ENCODE results near the gene KRTAP4-8. TPM values are rescaled to one million over a fixed set of nuclear protein-coding genes. Genes with fewer than 3 reads are reported as not detected.
"Not testable (repeated sequence)": the region's sequence is repeated elsewhere in the genome, so short reads cannot be mapped to it uniquely, and the experiment has no call there.

The KRTAP4-8 gene
- total RNA-seq, 6 experiments from 2014 or later, result not detected

DNA sequence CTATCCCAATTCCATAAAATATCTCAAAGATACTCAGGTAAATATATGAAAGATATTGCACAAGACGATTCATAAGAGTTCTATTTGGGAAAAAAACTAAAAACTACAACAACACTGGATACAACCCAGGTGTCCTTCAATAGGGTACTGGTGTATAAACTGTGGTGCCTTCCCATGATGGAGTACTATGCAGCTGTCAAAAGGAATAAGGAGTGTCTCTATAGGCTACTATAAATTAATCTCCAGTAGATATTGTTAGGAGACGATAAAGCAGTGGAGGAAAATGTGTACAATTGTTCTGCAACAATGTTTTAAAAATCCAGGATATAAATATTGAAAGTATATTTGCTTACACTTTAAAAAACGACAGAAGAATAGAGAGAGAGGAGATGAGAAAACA is 28.5 kb upstream of the KRTAP4-8 start:
- intact Hi-C loops (cut with DNase I), result no loop called here

DNA sequence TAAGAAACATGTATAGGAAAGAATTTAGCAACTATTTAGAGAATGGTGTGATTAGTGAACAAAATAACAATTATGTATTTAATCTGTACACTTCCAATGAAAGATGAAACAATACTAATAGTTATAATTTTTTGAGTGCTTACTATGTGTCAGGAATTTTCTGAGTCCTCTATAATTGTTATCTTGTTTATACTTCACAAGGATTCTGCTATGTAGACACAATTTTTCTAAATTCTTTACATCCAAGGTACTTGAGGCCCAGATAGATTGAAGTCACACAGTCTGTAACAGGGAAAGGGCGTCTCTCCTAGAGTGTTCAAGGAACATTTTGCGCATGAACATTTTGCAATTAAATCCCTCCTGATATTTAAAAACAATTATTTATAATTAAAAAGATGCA is 27.1 kb upstream of the KRTAP4-8 start:
- TF ChIP-seq, protein P1, sequence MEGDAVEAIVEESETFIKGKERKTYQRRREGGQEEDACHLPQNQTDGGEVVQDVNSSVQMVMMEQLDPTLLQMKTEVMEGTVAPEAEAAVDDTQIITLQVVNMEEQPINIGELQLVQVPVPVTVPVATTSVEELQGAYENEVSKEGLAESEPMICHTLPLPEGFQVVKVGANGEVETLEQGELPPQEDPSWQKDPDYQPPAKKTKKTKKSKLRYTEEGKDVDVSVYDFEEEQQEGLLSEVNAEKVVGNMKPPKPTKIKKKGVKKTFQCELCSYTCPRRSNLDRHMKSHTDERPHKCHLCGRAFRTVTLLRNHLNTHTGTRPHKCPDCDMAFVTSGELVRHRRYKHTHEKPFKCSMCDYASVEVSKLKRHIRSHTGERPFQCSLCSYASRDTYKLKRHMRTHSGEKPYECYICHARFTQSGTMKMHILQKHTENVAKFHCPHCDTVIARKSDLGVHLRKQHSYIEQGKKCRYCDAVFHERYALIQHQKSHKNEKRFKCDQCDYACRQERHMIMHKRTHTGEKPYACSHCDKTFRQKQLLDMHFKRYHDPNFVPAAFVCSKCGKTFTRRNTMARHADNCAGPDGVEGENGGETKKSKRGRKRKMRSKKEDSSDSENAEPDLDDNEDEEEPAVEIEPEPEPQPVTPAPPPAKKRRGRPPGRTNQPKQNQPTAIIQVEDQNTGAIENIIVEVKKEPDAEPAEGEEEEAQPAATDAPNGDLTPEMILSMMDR (IDR thresholded peaks at IDR 0.05), result no peak
- TF ChIP-seq POLR2A (IDR thresholded peaks at IDR 0.05), result no peak
- no peak overlapping the region for H3K27ac ChIP-seq
- ATAC-seq (no peak), DNase-seq (no peak)
- no peaks in the 10 kb centered on the region for H3K36me3 ChIP-seq
- H3K4me1 ChIP-seq, result no peaks in the 10 kb centered on the region
- no peak overlapping the region for H3K4me3 ChIP-seq
- 58% methylated on average over 2 of the region's 2 CpGs for WGBS (ENCODE audit: insufficient coverage, low coverage, low lambda C conversion rate, missing lambda C conversion rate)
- intact Hi-C loops (cut with DNase I), result no loop called here
- no peaks in the 10 kb centered on the region for H3K27me3 ChIP-seq
- H3K9me3 ChIP-seq, result no peaks in the 10 kb centered on the region

More for the DNA sequence above, 28.5 kb upstream of the KRTAP4-8 start:
- H3K4me3 ChIP-seq, result no peak overlapping the region
- WGBS (ENCODE audit: insufficient coverage, low coverage, low lambda C conversion rate, missing lambda C conversion rate), result 51% methylated on average over 3 of the region's 3 CpGs
- no peak for DNase-seq
- no peak for ATAC-seq
- no peaks in the 10 kb centered on the region for H3K4me1 ChIP-seq
- no peaks in the 10 kb centered on the region for H3K36me3 ChIP-seq
- H3K27ac ChIP-seq, result no peak overlapping the region
- no peaks in the 10 kb centered on the region for H3K27me3 ChIP-seq
- no peak for TF ChIP-seq POLR2A (IDR thresholded peaks at IDR 0.05)
- TF ChIP-seq, protein P1 (IDR thresholded peaks at IDR 0.05), result no peak
- H3K9me3 ChIP-seq, result no peaks in the 10 kb centered on the region

DNA sequence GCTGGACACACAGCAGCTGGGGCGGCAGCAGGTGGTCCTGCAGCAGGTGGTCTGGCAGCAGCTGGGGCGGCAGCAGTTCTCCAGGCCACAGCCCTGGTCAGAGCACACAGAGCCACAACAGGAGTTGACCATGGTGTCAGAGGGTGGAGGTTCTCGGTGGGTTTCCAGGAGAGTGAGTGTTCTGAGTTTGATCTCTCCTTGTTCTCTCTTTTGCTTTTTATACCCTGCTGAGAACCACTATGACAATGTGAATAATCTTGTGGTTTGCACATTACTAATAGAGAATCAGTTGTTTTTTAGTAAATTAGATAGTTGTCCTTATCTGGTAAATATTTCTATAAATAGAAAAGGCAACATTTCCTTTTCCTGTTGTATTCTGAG is 26.0 kb upstream of the KRTAP4-8 start, which contains the start of gene KRTAP4-12:
Gene KRTAP4-12, minus strand, starts transcription at position 192 of the 381 bp plus-strand sequence. Its CDS starts 60 bp downstream, at position 132.
- ATAC-seq; H3K36me3 ChIP-seq; H3K9me3 ChIP-seq; intact Hi-C loops (cut with DNase I); DNase-seq; H3K27me3 ChIP-seq; H3K4me1 ChIP-seq; H3K27ac ChIP-seq; H3K4me3 ChIP-seq: not testable (repeated sequence)
- WGBS (ENCODE audit: insufficient coverage, low coverage, low lambda C conversion rate, missing lambda C conversion rate), result 48% methylated on average over 3 of the region's 3 CpGs

DNA sequence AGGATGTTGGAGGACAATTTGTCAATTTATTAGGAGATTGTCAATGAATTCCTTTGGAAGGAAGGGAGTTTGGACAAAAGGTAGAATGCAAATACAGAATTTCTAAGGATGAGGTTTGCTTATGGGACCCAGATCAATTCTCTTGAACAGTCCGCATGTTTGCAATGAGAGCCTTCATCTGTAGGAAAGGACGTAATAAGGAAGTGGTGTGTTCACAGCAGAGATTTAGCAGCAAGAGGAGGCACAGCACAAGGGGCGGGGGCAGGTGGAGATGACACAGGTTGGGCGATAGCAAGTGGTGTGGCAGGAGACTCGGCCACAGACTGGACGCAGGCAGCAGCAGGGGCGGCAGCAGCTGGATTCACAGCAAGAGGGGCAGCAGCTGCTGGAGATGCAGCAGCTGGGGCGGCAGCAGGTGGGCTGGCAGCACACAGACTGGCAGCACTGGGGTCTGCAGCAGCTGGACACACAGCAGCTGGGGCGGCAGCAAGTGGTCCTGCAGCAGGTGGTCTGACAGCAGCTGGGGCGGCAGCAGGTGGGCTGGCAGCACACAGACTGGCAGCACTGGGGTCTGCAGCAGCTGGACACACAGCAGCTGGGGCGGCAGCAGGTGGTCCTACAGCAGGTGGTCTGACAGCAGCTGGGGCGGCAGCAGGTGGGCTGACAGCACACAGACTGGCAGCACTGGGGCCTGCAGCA is 25.5 kb upstream of the KRTAP4-8 start:
- H3K9me3 ChIP-seq; intact Hi-C loops (cut with DNase I); H3K27me3 ChIP-seq; H3K4me1 ChIP-seq; H3K4me3 ChIP-seq; ATAC-seq; H3K27ac ChIP-seq; H3K36me3 ChIP-seq; DNase-seq: not testable (repeated sequence)
- 73% methylated on average over 5 of the region's 12 CpGs for WGBS (ENCODE audit: insufficient coverage, low coverage, low lambda C conversion rate, missing lambda C conversion rate)

DNA sequence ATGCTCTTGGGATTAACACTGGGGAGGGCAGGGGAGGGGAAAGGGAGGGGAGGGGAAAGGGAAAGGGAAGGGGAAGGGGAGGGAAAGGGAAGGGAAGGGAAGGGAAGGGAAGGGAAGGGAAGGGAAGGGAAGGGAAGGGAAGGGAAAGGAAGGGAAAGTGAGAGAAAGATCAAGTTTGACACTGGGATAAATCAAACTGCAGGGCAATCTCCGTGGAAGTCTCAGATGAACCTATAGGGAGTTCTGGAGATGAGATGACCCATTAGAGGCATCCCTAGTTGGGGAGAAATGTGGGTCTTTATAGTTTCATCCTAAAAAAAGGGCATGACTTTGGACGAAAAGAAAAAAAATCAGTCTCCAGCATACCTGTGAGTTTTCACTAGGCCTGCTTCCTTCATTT is 23.8 kb upstream of the KRTAP4-8 start:
- H3K27ac ChIP-seq, result no peak overlapping the region
- no peak for ATAC-seq
- WGBS (ENCODE audit: insufficient coverage, low coverage, low lambda C conversion rate, missing lambda C conversion rate), result 50% methylated on average over 1 of the region's 2 CpGs

DNA sequence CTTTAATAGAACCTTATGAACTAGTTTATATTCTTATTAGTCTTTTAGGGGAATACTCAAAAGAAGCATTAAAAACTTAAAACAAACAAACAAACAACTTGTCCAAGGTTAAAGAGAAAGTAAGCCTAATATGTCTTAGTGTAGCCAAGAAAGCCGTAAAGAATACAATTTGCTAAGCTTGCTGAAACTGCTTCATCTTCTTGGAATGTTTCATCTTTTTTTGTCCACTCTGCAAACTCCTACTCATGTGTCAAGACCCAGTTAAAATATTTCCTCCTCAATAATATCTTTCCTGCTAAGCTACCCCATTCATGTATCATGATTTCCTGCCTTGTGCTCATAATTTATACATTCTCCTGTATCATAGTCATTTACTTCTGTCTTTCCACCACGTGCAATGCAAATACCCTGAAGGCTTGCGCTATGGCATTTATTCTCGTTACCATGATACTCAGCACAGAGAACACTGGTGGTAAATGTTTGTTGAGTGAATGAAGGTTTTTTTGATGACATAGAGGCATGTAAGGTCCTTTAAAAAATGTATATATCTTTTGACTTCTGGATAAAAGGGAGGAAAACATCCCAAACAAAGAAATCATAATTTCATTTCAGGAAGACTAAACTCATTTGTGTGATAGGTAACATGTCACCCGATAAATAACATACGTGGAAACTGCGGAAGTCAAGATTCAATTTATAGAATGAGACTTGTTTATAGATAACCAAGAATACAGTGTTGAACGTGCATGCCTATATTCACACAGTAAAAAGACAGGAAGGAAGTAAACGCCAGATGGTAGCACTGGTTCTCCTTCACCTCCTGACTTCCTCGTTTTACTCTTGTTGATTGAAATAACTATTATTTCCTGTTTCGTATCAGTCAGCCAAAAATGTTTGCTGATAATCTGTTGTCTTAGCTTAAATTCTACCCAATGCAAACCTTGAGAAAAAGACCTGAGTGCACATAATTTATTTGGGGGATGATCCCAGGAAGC is 22.1 kb upstream of the KRTAP4-8 start:
- intact Hi-C loops (cut with DNase I); H3K4me3 ChIP-seq; H3K4me1 ChIP-seq; H3K27me3 ChIP-seq; ATAC-seq; H3K36me3 ChIP-seq; DNase-seq; H3K9me3 ChIP-seq; H3K27ac ChIP-seq: not testable (repeated sequence)
- WGBS (ENCODE audit: insufficient coverage, low coverage, low lambda C conversion rate, missing lambda C conversion rate), result 34% methylated on average over 11 of the region's 11 CpGs

More for the DNA sequence above, 23.8 kb upstream of the KRTAP4-8 start:
- H3K9me3 ChIP-seq, result no peaks in the 10 kb centered on the region
- TF ChIP-seq, protein P1 (IDR thresholded peaks at IDR 0.05), result no peak
- no peak for TF ChIP-seq POLR2A (IDR thresholded peaks at IDR 0.05)
- no peak for DNase-seq
- H3K27me3 ChIP-seq, result no peaks in the 10 kb centered on the region
- no peaks in the 10 kb centered on the region for H3K4me1 ChIP-seq
- no peak overlapping the region for H3K4me3 ChIP-seq
- H3K36me3 ChIP-seq, result no peaks in the 10 kb centered on the region
- intact Hi-C loops (cut with DNase I), result no loop called here

All from right lobe of liver (tissue), 6 donors.